Measurements from ENCODE around the gene GPBP1L1. TPM values are rescaled to one million over a fixed set of nuclear protein-coding genes. Genes with fewer than 3 reads are reported as not detected.
"Not testable (repeated sequence)": the region's sequence is repeated elsewhere in the genome, so short reads cannot be mapped to it uniquely, and the experiment has no call there.

The GPBP1L1 gene
- total and polyA plus RNA-seq, 2 experiments from 2014 or later, result 67.9 to 95.8 TPM

GRCh38 chr1:45608175-45609156 is 77.9 kb downstream of the GPBP1L1 start:
- Histone ChIP-seq H2AFZ (no peak overlapping the region), H3K9me2 (replicated peaks; ENCODE audit: insufficient read depth) (no peaks in the 10 kb centered on the region), H4K20me1 (ENCODE audit: insufficient read depth, poor library complexity, severe bottlenecking) (no peaks in the 10 kb centered on the region), H3K36me3 (replicated peaks; ENCODE audit: insufficient read depth, low read depth) (no peaks in the 10 kb centered on the region), H3K9me3 (ENCODE audit: low read depth) (no peaks in the 10 kb centered on the region), H3K4me3 (no peak overlapping the region), H3K79me2 (peaks cover 9% of the 10 kb centered on the region), H3K4me1 (ENCODE audit: insufficient read depth) (no peaks in the 10 kb centered on the region), H3K4me2 (no peak overlapping the region), H3K27me3 (no peaks in the 10 kb centered on the region), H3K27ac (no peak overlapping the region)
- TF ChIP-seq EZH2phosphoT487 (IDR thresholded peaks at IDR 0.05; ENCODE audit: low read depth, severe bottlenecking, unreplicated experiment), result no peak
- no peak for TF ChIP-seq EZH2 (IDR thresholded peaks at IDR 0.05; ENCODE audit: borderline replicate concordance)
- TF ChIP-seq CTCF (IDR thresholded peaks at IDR 0.05; ENCODE audit: poor library complexity), result no peak
- 97% methylated on average over 5 of the region's 5 CpGs for WGBS (ENCODE audit: low lambda C conversion rate, missing lambda C conversion rate)
- DNase-seq (ENCODE audit: low spot score), result no peak

- Histone ChIP-seq H3K9me2 (replicated peaks; ENCODE audit: insufficient read depth) (no peaks in the 10 kb centered on the region), H3K9me3 (ENCODE audit: low read depth) (no peaks in the 10 kb centered on the region), H3K36me3 (replicated peaks; ENCODE audit: insufficient read depth, low read depth) (no peaks in the 10 kb centered on the region), H3K27me3 (no peaks in the 10 kb centered on the region), H3K27ac (no peak overlapping the region), H3K4me2 (no peak overlapping the region), H3K4me1 (ENCODE audit: insufficient read depth) (no peaks in the 10 kb centered on the region), H4K20me1 (ENCODE audit: insufficient read depth, poor library complexity, severe bottlenecking) (no peaks in the 10 kb centered on the region), H3K4me3 (no peak overlapping the region), H2AFZ (no peak overlapping the region), H3K79me2 (peaks cover 17% of the 10 kb centered on the region)
- no peak for DNase-seq (ENCODE audit: low spot score)
- TF ChIP-seq CTCF (IDR thresholded peaks at IDR 0.05; ENCODE audit: poor library complexity), result no peak
- TF ChIP-seq EZH2 (IDR thresholded peaks at IDR 0.05; ENCODE audit: borderline replicate concordance), result no peak
- TF ChIP-seq EZH2phosphoT487 (IDR thresholded peaks at IDR 0.05; ENCODE audit: low read depth, severe bottlenecking, unreplicated experiment), result no peak
- WGBS (ENCODE audit: low lambda C conversion rate, missing lambda C conversion rate), result 77% methylated on average over 6 of the region's 6 CpGs
These were observed 78.8 kb downstream of the GPBP1L1 start for GRCh38 chr1:45607404-45608074.

DNA sequence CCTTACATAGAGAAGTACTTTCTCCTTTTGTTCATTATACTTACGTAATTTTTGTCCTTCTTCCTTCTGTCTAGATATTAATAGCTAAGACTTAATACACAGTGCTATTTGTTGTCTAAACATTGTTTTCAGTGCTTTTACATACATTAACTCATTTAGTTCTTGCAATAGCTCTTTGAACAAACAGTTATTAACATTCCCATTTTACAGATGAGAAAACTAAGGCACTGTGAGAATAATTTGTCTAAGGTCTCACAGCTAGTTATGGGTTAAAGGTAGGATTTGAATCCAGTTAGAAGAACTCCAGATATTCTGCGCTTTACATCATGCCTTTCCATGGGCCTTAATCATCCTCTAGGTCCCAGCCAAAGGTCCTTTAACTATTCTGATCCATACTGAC is 82.1 kb downstream of the GPBP1L1 start:
- no peaks in the 10 kb centered on the region for H3K4me1 ChIP-seq (ENCODE audit: insufficient read depth)
- no peak for DNase-seq (ENCODE audit: low spot score)
- no peak overlapping the region for H2AFZ ChIP-seq
- peaks cover 41% of the 10 kb centered on the region for H3K79me2 ChIP-seq
- 93% methylated on average over 2 of the region's 2 CpGs for WGBS (ENCODE audit: low lambda C conversion rate, missing lambda C conversion rate)
- H3K27me3 ChIP-seq, result no peaks in the 10 kb centered on the region
- no peaks in the 10 kb centered on the region for H3K9me2 ChIP-seq (replicated peaks; ENCODE audit: insufficient read depth)
- no peaks in the 10 kb centered on the region for H3K9me3 ChIP-seq (ENCODE audit: low read depth)
- H3K27ac ChIP-seq, result no peak overlapping the region
- no peaks in the 10 kb centered on the region for H4K20me1 ChIP-seq (ENCODE audit: insufficient read depth, poor library complexity, severe bottlenecking)
- H3K36me3 ChIP-seq (replicated peaks; ENCODE audit: insufficient read depth, low read depth), result no peaks in the 10 kb centered on the region
- no peak overlapping the region for H3K4me2 ChIP-seq
- no peak overlapping the region for H3K4me3 ChIP-seq
- TF ChIP-seq EZH2phosphoT487 (IDR thresholded peaks at IDR 0.05; ENCODE audit: low read depth, severe bottlenecking, unreplicated experiment) (no peak), CTCF (IDR thresholded peaks at IDR 0.05; ENCODE audit: poor library complexity) (no peak), EZH2 (IDR thresholded peaks at IDR 0.05; ENCODE audit: borderline replicate concordance) (no peak)

GRCh38 chr1:45596765-45597164 is 89.6 kb downstream of the GPBP1L1 start:
- H3K4me2 ChIP-seq; H3K9me2 ChIP-seq (replicated peaks; ENCODE audit: insufficient read depth); H2AFZ ChIP-seq; H3K9me3 ChIP-seq (ENCODE audit: low read depth); H3K27ac ChIP-seq; H3K4me3 ChIP-seq; DNase-seq (ENCODE audit: low spot score); H4K20me1 ChIP-seq (ENCODE audit: insufficient read depth, poor library complexity, severe bottlenecking); H3K27me3 ChIP-seq; H3K36me3 ChIP-seq (replicated peaks; ENCODE audit: insufficient read depth, low read depth); H3K4me1 ChIP-seq (ENCODE audit: insufficient read depth): not testable (repeated sequence)
- H3K79me2 ChIP-seq, result peaks cover 74% of the 10 kb centered on the region
- 97% methylated on average over 7 of the region's 8 CpGs for WGBS (ENCODE audit: low lambda C conversion rate, missing lambda C conversion rate)

All from hepatocyte (in vitro differentiated cells).